ENCODE data around the gene CCDC127. TPM values are rescaled to one million over a fixed set of nuclear protein-coding genes. Genes with fewer than 3 reads are reported as not detected.

CCDC127 gene
- total RNA-seq, 2 experiments from 2014 or later = 1.9 to 2.8 TPM

DNA sequence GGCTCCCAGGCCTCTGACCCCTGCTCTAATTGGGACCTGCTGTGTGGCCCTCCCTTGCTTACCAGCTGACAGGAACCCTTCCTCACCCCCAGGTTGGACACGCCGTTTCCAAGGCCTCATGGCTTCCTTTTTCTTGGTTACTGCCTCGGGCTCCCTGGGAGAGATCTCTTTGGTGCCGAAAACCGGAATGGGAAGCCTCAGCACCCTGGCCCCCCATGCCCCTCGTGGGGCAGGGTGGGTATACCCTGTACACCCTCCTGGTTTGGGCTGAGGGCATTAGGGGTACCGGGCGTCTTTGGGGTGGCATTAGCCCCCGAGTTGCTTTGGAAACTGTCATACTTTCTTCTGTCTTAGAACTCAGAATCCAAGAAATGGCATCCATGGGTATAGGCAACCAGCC, 36.8 kb downstream of the CCDC127 start:
- Histone ChIP-seq H3K4me1 (ENCODE audit: insufficient read depth, low read length) (no peaks in the 10 kb centered on the region), H3K27ac (ENCODE audit: low read depth in 1 of 2, low read length in 2 of 2) (no peak overlapping the region), H3K27me3 (ENCODE audit: control insufficient read depth in 1 of 2, insufficient read depth in 2 of 2, low read length in 2 of 2) (no peaks in the 10 kb centered on the region), H3K36me3 (ENCODE audit: insufficient read depth, low read length) (no peaks in the 10 kb centered on the region), H3K4me3 (ENCODE audit: low read length) (no peak overlapping the region), H3K9me3 (ENCODE audit: control insufficient read depth in 1 of 2, insufficient read depth in 1 of 2, low read length in 2 of 2) (no peaks in the 10 kb centered on the region)
- Mint-ChIP-seq H3K36me3 (ENCODE audit: low read depth) (no peaks in the 10 kb centered on the region), H3K4me3 (no peak overlapping the region), H3K27me3 (peaks cover 4% of the 10 kb centered on the region), H3K4me1 (ENCODE audit: low read depth) (no peaks in the 10 kb centered on the region), H3K27ac (no peak overlapping the region), H3K9me3 (no peaks in the 10 kb centered on the region)
- ChIA-PET CTCF (no interaction called here), POLR2A (no interaction called here)
- ATAC-seq (ENCODE audit: poor library complexity) = no peak
- TF ChIP-seq, protein P1, sequence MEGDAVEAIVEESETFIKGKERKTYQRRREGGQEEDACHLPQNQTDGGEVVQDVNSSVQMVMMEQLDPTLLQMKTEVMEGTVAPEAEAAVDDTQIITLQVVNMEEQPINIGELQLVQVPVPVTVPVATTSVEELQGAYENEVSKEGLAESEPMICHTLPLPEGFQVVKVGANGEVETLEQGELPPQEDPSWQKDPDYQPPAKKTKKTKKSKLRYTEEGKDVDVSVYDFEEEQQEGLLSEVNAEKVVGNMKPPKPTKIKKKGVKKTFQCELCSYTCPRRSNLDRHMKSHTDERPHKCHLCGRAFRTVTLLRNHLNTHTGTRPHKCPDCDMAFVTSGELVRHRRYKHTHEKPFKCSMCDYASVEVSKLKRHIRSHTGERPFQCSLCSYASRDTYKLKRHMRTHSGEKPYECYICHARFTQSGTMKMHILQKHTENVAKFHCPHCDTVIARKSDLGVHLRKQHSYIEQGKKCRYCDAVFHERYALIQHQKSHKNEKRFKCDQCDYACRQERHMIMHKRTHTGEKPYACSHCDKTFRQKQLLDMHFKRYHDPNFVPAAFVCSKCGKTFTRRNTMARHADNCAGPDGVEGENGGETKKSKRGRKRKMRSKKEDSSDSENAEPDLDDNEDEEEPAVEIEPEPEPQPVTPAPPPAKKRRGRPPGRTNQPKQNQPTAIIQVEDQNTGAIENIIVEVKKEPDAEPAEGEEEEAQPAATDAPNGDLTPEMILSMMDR (IDR thresholded peaks at IDR 0.05) = no peak
- DNase-seq = no peak
- intact Hi-C loops (cut with DNase I, micrococcal nuclease) = no loop called here

DNA sequence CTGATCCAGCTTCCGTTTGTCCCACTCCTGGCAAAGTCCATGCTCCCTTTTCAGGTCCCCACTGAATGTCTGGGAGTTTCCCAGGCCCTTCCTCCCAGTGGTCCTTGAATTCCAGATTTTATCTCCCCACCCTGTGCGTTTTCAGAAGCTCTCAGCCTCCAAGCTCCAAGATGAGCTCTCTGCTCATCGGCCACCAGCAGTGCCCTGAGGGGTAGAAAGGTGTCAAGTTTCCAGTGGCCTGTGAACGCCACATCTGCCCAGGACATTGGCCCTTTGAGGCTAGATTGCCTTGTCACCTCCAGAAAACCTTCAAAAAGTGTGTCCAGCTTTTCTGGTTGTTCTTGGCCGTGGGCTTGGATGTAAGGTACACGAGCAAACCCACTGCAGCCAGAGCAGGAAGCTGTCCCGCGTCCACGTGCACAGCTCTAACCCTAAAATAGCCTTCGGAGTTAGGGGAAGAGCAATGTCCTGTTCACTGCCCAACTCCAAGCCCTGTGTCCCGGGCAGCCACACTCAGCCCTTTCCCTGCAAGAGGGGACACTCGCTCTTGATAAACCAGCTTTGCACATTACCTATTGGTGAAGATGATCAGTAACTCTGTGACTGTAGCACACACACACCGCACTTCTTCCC, 37.6 kb downstream of the CCDC127 start:
- no peak for DNase-seq
- Mint-ChIP-seq H3K4me1 (ENCODE audit: low read depth) (no peaks in the 10 kb centered on the region), H3K36me3 (ENCODE audit: low read depth) (no peaks in the 10 kb centered on the region), H3K4me3 (no peak overlapping the region), H3K9me3 (no peaks in the 10 kb centered on the region), H3K27me3 (peaks cover 4% of the 10 kb centered on the region), H3K27ac (no peak overlapping the region)
- ATAC-seq (ENCODE audit: poor library complexity) = no peak
- ChIA-PET CTCF (no interaction called here), POLR2A (no interaction called here)
- Histone ChIP-seq H3K27me3 (ENCODE audit: control insufficient read depth in 1 of 2, insufficient read depth in 2 of 2, low read length in 2 of 2) (no peaks in the 10 kb centered on the region), H3K36me3 (ENCODE audit: insufficient read depth, low read length) (no peaks in the 10 kb centered on the region), H3K4me3 (ENCODE audit: low read length) (no peak overlapping the region), H3K27ac (ENCODE audit: low read depth in 1 of 2, low read length in 2 of 2) (no peak overlapping the region), H3K9me3 (ENCODE audit: control insufficient read depth in 1 of 2, insufficient read depth in 1 of 2, low read length in 2 of 2) (no peaks in the 10 kb centered on the region), H3K4me1 (ENCODE audit: insufficient read depth, low read length) (no peaks in the 10 kb centered on the region)
- TF ChIP-seq, protein P1 (IDR thresholded peaks at IDR 0.05) = no peak
- intact Hi-C loops (cut with DNase I, micrococcal nuclease) = no loop called here

GRCh38 chr5:179401-179800, 38.6 kb downstream of the CCDC127 start:
- Histone ChIP-seq H3K27ac (ENCODE audit: low read depth in 1 of 2, low read length in 2 of 2) (no peak overlapping the region), H3K9me3 (ENCODE audit: control insufficient read depth in 1 of 2, insufficient read depth in 1 of 2, low read length in 2 of 2) (no peaks in the 10 kb centered on the region), H3K36me3 (ENCODE audit: insufficient read depth, low read length) (no peaks in the 10 kb centered on the region), H3K4me3 (ENCODE audit: low read length) (no peak overlapping the region), H3K27me3 (ENCODE audit: control insufficient read depth in 1 of 2, insufficient read depth in 2 of 2, low read length in 2 of 2) (no peaks in the 10 kb centered on the region), H3K4me1 (ENCODE audit: insufficient read depth, low read length) (no peaks in the 10 kb centered on the region)
- Mint-ChIP-seq H3K36me3 (ENCODE audit: low read depth) (no peaks in the 10 kb centered on the region), H3K27me3 (peaks cover 4% of the 10 kb centered on the region), H3K9me3 (no peaks in the 10 kb centered on the region), H3K27ac (no peak overlapping the region), H3K4me3 (no peak overlapping the region), H3K4me1 (ENCODE audit: low read depth) (no peaks in the 10 kb centered on the region)
- ChIA-PET POLR2A (no interaction called here), CTCF (no interaction called here)
- TF ChIP-seq, protein P1 (IDR thresholded peaks at IDR 0.05) = no peak
- DNase-seq (no peak), ATAC-seq (ENCODE audit: poor library complexity) (no peak)
- intact Hi-C loops (cut with DNase I, micrococcal nuclease) = no loop called here
